ENCODE measurements around the gene ATP2C2.

DNA sequence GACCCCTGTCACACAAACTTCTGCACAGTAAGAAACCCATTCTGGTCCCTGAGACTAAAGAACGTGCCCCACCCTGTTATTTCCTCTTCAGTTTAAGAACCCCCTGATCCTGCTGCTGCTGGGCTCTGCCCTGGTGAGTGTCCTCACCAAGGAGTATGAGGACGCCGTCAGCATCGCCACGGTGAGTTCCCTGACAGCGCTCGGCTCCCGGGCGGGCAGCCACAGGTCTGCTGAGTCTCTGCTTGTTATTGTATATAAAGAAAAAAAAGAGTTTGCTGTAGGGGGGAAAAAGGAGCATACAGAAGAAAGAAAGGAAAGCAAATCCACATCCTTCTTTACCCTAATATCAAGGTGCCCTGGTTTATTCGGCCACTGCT is 40.0 kb downstream of the ATP2C2 start:
- TF ChIP-seq GABPA (IDR thresholded peaks at IDR 0.05; ENCODE audit: low read depth) (no peak), FOXM1 (IDR thresholded peaks at IDR 0.05; ENCODE audit: low read depth) (no peak), YY1 (IDR thresholded peaks at IDR 0.05; ENCODE audit: low read depth) (no peak), POLR2AphosphoS5 (IDR thresholded peaks at IDR 0.05; ENCODE audit: low read depth, low read length) (no peak), TAF1 (IDR thresholded peaks at IDR 0.05; ENCODE audit: borderline replicate concordance, low read depth, low read length) (no peak), TEAD4 (IDR thresholded peaks at IDR 0.05; ENCODE audit: borderline replicate concordance, insufficient read depth) (no peak), FOXJ3 (CRISPR knock-in tag; IDR thresholded peaks at IDR 0.05) (no peak), EP300 (IDR thresholded peaks at IDR 0.05; ENCODE audit: borderline replicate concordance in 1 of 2, low read depth in 1 of 2, low read length in 1 of 2) (no peak)
- TF ChIP-seq, protein P1, sequence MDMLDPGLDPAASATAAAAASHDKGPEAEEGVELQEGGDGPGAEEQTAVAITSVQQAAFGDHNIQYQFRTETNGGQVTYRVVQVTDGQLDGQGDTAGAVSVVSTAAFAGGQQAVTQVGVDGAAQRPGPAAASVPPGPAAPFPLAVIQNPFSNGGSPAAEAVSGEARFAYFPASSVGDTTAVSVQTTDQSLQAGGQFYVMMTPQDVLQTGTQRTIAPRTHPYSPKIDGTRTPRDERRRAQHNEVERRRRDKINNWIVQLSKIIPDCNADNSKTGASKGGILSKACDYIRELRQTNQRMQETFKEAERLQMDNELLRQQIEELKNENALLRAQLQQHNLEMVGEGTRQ (IDR thresholded peaks at IDR 0.05; ENCODE audit: borderline replicate concordance, low read depth, low read length) = no peak
- TF ChIP-seq, protein P2, sequence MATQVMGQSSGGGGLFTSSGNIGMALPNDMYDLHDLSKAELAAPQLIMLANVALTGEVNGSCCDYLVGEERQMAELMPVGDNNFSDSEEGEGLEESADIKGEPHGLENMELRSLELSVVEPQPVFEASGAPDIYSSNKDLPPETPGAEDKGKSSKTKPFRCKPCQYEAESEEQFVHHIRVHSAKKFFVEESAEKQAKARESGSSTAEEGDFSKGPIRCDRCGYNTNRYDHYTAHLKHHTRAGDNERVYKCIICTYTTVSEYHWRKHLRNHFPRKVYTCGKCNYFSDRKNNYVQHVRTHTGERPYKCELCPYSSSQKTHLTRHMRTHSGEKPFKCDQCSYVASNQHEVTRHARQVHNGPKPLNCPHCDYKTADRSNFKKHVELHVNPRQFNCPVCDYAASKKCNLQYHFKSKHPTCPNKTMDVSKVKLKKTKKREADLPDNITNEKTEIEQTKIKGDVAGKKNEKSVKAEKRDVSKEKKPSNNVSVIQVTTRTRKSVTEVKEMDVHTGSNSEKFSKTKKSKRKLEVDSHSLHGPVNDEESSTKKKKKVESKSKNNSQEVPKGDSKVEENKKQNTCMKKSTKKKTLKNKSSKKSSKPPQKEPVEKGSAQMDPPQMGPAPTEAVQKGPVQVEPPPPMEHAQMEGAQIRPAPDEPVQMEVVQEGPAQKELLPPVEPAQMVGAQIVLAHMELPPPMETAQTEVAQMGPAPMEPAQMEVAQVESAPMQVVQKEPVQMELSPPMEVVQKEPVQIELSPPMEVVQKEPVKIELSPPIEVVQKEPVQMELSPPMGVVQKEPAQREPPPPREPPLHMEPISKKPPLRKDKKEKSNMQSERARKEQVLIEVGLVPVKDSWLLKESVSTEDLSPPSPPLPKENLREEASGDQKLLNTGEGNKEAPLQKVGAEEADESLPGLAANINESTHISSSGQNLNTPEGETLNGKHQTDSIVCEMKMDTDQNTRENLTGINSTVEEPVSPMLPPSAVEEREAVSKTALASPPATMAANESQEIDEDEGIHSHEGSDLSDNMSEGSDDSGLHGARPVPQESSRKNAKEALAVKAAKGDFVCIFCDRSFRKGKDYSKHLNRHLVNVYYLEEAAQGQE (IDR thresholded peaks at IDR 0.05; ENCODE audit: low read depth, low read length) = no peak
- TF ChIP-seq, protein P3, sequence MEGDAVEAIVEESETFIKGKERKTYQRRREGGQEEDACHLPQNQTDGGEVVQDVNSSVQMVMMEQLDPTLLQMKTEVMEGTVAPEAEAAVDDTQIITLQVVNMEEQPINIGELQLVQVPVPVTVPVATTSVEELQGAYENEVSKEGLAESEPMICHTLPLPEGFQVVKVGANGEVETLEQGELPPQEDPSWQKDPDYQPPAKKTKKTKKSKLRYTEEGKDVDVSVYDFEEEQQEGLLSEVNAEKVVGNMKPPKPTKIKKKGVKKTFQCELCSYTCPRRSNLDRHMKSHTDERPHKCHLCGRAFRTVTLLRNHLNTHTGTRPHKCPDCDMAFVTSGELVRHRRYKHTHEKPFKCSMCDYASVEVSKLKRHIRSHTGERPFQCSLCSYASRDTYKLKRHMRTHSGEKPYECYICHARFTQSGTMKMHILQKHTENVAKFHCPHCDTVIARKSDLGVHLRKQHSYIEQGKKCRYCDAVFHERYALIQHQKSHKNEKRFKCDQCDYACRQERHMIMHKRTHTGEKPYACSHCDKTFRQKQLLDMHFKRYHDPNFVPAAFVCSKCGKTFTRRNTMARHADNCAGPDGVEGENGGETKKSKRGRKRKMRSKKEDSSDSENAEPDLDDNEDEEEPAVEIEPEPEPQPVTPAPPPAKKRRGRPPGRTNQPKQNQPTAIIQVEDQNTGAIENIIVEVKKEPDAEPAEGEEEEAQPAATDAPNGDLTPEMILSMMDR (IDR thresholded peaks at IDR 0.05) = no peak

All from SK-N-SH (cell line).